ENCODE data around the gene ZNF621.
A peak's percentile ranks its signal among the peaks of the same experiment; 100 is the strongest.

ZNF621 gene

GRCh38 chr3:40572588-40572987 is 47.8 kb downstream of the ZNF621 start:
- DNase-seq (ENCODE audit: low read depth) = no peak
- H3K4me3 ChIP-seq (ENCODE audit: low read length) = no peak overlapping the region
- no peak for TF ChIP-seq CTCF (conservative IDR thresholded peaks at IDR 0.05; ENCODE audit: low read depth, low read length)

GRCh38 chr3:40574050-40574449 is 49.3 kb downstream of the ZNF621 start:
- TF ChIP-seq CTCF (conservative IDR thresholded peaks at IDR 0.05; ENCODE audit: low read depth, low read length) = no peak
- DNase-seq (ENCODE audit: low read depth) = no peak
- no peak overlapping the region for H3K4me3 ChIP-seq (ENCODE audit: low read length)

GRCh38 chr3:40574661-40575060 is 49.9 kb downstream of the ZNF621 start:
- H3K4me3 ChIP-seq (ENCODE audit: low read length) = no peak overlapping the region
- TF ChIP-seq CTCF (conservative IDR thresholded peaks at IDR 0.05; ENCODE audit: low read depth, low read length) = no peak
- no peak for DNase-seq (ENCODE audit: low read depth)

GRCh38 chr3:40576396-40576795 is 51.6 kb downstream of the ZNF621 start:
- no peak overlapping the region for H3K4me3 ChIP-seq (ENCODE audit: low read length)
- no peak for TF ChIP-seq CTCF (conservative IDR thresholded peaks at IDR 0.05; ENCODE audit: low read depth, low read length)
- no peak for DNase-seq (ENCODE audit: low read depth)

GRCh38 chr3:40580494-40581091 is 55.8 kb downstream of the ZNF621 start:
- peak; percentile 99 for TF ChIP-seq CTCF (conservative IDR thresholded peaks at IDR 0.05; ENCODE audit: low read depth, low read length)
- H3K4me3 ChIP-seq (ENCODE audit: low read length) = no peak overlapping the region
- DNase-seq (ENCODE audit: low read depth) = peak; percentile 11

GRCh38 chr3:40581166-40581565 is 56.4 kb downstream of the ZNF621 start:
- no peak overlapping the region for H3K4me3 ChIP-seq (ENCODE audit: low read length)
- no peak for DNase-seq (ENCODE audit: low read depth)
- no peak for TF ChIP-seq CTCF (conservative IDR thresholded peaks at IDR 0.05; ENCODE audit: low read depth, low read length)

- no peak overlapping the region for H3K4me3 ChIP-seq (ENCODE audit: low read length)
- TF ChIP-seq CTCF (conservative IDR thresholded peaks at IDR 0.05; ENCODE audit: low read depth, low read length) = no peak
- no peak for DNase-seq (ENCODE audit: low read depth)
Measured at GRCh38 chr3:40582401-40583027, 57.8 kb downstream of the ZNF621 start.

All from retinal pigment epithelial cell (primary cell).